H1 (cell line): ENCODE results near the gene ACAD9. TPM values are rescaled to one million over a fixed set of nuclear protein-coding genes. Genes with fewer than 3 reads are reported as not detected.

ENCODE experiments used
- RAD21 ChIP-seq, 2 experiments: IDR thresholded peaks in 1 of 2; conservative IDR thresholded peaks in 1 of 2; 2 replicates each; pipeline ENCODE4 v1.6.1; 2011; ENCODE audit warnings: low read depth in 2 of 2, low read length in 2 of 2, improper control_type of control experiment in 1 of 2, inconsistent platforms in 1 of 2, mild to moderate bottlenecking in 1 of 2, moderate library complexity in 1 of 2
- YY1 ChIP-seq: IDR thresholded peaks from 2 replicates; pipeline ENCODE4 v1.6.1; 2011; ENCODE audit warnings: low read depth, mild to moderate bottlenecking, low read length
- polyA plus RNA-seq, 7 experiments: library from polyadenylated mRNA; depleted of rRNA in 3 of 7; stranded (reverse) in 5 of 7; unstranded in 2 of 7; fragments of >200 nt in 5 of 7; fragments of 200-250 nt in 2 of 7; gene quantifications; 1 replicate in 5 of 7; 2 replicates in 1 of 7; 4 replicates in 1 of 7; pipeline versions ENCODE4 v1.2.1 to v1.2.3, GENCODE V29; 2011 to 2013; ENCODE audit warnings: missing spikeins in 2 of 7, mixed read lengths in 2 of 7
- total RNA-seq: library from RNA; stranded (reverse); fragmentation: NEBNext Ultra II Directional; extraction: Animal tissue kit (Norgen Biotek cat#: 25700); gene quantifications from 2 replicates; pipeline ENCODE4 v1.2.1, GENCODE V29; 2021

The ACAD9 gene
- total and polyA plus RNA-seq, 2 of the 8 experiments (the other 6 are each of a cell fraction or from before 2014, with no cell fraction given): 27.5 to 28.9 TPM

DNA sequence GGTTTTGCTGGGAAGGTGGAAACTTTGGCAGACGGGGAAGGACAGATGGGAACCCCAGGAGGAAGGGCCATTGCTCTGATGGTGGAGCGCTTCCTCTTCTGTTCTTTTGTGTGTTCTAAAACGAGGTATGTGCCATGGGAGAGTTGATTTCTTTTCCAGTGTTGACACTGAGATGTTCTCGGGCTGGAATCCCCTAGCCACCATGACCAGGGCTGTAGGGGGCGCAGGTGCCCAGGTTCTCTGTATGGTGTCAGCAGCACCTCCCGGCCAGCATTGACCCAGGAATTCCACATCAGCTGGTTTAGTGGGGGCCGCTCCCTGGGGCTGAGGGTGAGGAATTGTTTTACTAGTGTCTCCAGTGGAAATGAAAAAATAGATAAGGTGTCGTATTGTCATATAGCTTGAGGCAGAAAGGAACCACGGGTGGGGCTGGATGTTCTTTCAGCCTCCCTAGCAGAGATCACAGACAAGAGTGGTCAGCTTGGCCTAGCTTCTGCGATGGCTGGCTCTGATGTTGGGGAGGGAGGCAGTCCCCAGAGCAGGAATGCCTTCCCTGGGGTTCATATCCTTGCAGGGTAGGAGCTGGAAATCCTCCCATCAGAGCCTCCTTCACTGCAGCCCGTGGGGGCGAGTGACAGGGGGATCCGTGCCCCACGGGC, 34.2 kb upstream of the ACAD9 start (continued):
- TF ChIP-seq RAD21 (IDR thresholded peaks at IDR 0.05 in 1 of 2, conservative IDR thresholded peaks at IDR 0.05 in 1 of 2; ENCODE audit: low read depth in 2 of 2, low read length in 2 of 2): peak in 1 of 2 experiments; percentile 45; a peak in 2 of 4 replicates
- 0 out of 2 replicates have a peak, but pooled peaks have one; percentile 8 for TF ChIP-seq YY1
- TF ChIP-seq, all 59 proteins: peak for 4
